WTC11 (cell line): ENCODE measurements around the gene RSPO4. TPM values are rescaled to one million over a fixed set of nuclear protein-coding genes. Genes with fewer than 3 reads are reported as not detected.

ENCODE experiments used
- ATAC-seq: fragments of 200-7000 bp; cut with Tn5 transposase; 2 replicates; pipeline ENCODE4 v1.10.0; 2021; ENCODE audit warnings: mild to moderate bottlenecking, moderate library complexity
- CTCF ChIA-PET: fragments of 300-600 bp; sonication (Branson Sonifier 250); formaldehyde crosslinking; loops from one replicate; lab custom pipeline; 2021; ENCODE audit warnings: antibody characterized with exemption; lab: Charles Lee
- POLR2A ChIA-PET: fragments of 350-600 bp; sonication (Branson Sonifier 250); formaldehyde crosslinking; loops from one replicate; lab custom pipeline; 2021; ENCODE audit warnings: antibody characterized with exemption; lab: Charles Lee
- DNase-seq: peaks from one replicate; pipeline ENCODE4 v3.0.0; 2021; ENCODE audit warnings: low spot score
- H3K27ac Mint-ChIP-seq: 2 replicates; pipeline ENCODE4 v1.8.0; 2021; ENCODE audit warnings: mixed read lengths
- H3K27me3 Mint-ChIP-seq: 2 replicates; pipeline ENCODE4 v1.8.0; 2021; ENCODE audit warnings: low read depth, mild to moderate bottlenecking, moderate library complexity, mixed read lengths
- H3K36me3 Mint-ChIP-seq: 2 replicates; pipeline ENCODE4 v1.8.0; 2021; ENCODE audit warnings: mixed read lengths
- H3K4me1 Mint-ChIP-seq: 2 replicates; pipeline ENCODE4 v1.8.0; 2022; ENCODE audit warnings: mixed read lengths
- H3K4me3 Mint-ChIP-seq: 2 replicates; pipeline ENCODE4 v1.8.0; 2021; ENCODE audit warnings: mild to moderate bottlenecking, moderate library complexity, mixed read lengths
- H3K9me3 Mint-ChIP-seq: 2 replicates; pipeline ENCODE4 v1.8.0; 2021; ENCODE audit warnings: mixed read lengths
- ETV6 ChIP-seq: sonication (generic); formaldehyde crosslinking; IDR thresholded peaks from 2 replicates; pipeline ENCODE4 v1.8.1; 2022; ENCODE audit warnings: mild to moderate bottlenecking, missing genetic modification reagents
- IRF2 ChIP-seq: sonication (generic); formaldehyde crosslinking; IDR thresholded peaks from 2 replicates; pipeline ENCODE4 v1.8.0; 2022; ENCODE audit warnings: low read depth, missing genetic modification reagents, borderline replicate concordance
- JAZF1 ChIP-seq: fragments of 250-450 bp; sonication (Bioruptor Pico); IDR thresholded peaks from 2 replicates; pipeline ENCODE4 v1.9.0; 2021; ENCODE audit warnings: moderate library complexity, mild to moderate bottlenecking, inconsistent platforms
- NFYB ChIP-seq: sonication (generic); formaldehyde crosslinking; conservative IDR thresholded peaks from 2 replicates; pipeline ENCODE4 v1.8.0; 2022; ENCODE audit warnings: low read depth, missing genetic modification reagents
- OVOL2 ChIP-seq: fragments of 250-450 bp; sonication (Bioruptor Pico); IDR thresholded peaks from 2 replicates; pipeline ENCODE4 v1.9.0; 2021; ENCODE audit warnings: mild to moderate bottlenecking, borderline replicate concordance
- PRRX2 ChIP-seq: fragments of 250-450 bp; sonication (Bioruptor Pico); IDR thresholded peaks from 2 replicates; pipeline ENCODE4 v1.8.0; 2021; ENCODE audit warnings: mild to moderate bottlenecking
- SP1 ChIP-seq: sonication (generic); formaldehyde crosslinking; conservative IDR thresholded peaks from 2 replicates; pipeline ENCODE4 v1.8.1; 2022; ENCODE audit warnings: missing genetic modification reagents
- TCF7 ChIP-seq: sonication (generic); formaldehyde crosslinking; IDR thresholded peaks from 2 replicates; pipeline ENCODE4 v1.8.0; 2022; ENCODE audit warnings: mild to moderate bottlenecking, low read depth, missing genetic modification reagents, moderate library complexity
- TEAD4 ChIP-seq: sonication (generic); formaldehyde crosslinking; IDR thresholded peaks from 2 replicates; pipeline ENCODE4 v1.8.0; 2022; ENCODE audit warnings: mild to moderate bottlenecking, missing genetic modification reagents
- TP53 ChIP-seq: sonication (generic); formaldehyde crosslinking; IDR thresholded peaks from 2 replicates; pipeline ENCODE4 v1.8.1; 2023; ENCODE audit warnings: mild to moderate bottlenecking, missing genetic modification reagents
- total RNA-seq: library from RNA; stranded (reverse); gene quantifications from 3 replicates; pipeline ENCODE4 v1.2.3, GENCODE V29; 2021
- TF ChIP-seq, protein P1 (sequence below): sonication (generic); formaldehyde crosslinking; IDR thresholded peaks from 2 replicates; pipeline ENCODE4 v1.8.0; 2023; ENCODE audit warnings: missing genetic modification reagents, mild to moderate bottlenecking, borderline replicate concordance
- TF ChIP-seq, protein P2 (sequence below): sonication (generic); formaldehyde crosslinking; IDR thresholded peaks from 2 replicates; pipeline ENCODE4 v1.8.1; 2022; ENCODE audit warnings: missing genetic modification reagents, borderline replicate concordance
- TF ChIP-seq, protein P3 (sequence below): sonication (generic); formaldehyde crosslinking; IDR thresholded peaks from 2 replicates; pipeline ENCODE4 v1.8.0; 2022; ENCODE audit warnings: mild to moderate bottlenecking, missing genetic modification reagents
- TF ChIP-seq, protein P4 (sequence below): fragments of 250-450 bp; sonication (Bioruptor Pico); IDR thresholded peaks from 2 replicates; pipeline ENCODE4 v1.9.0; 2021; ENCODE audit warnings: mild to moderate bottlenecking
- TF ChIP-seq, protein P5 (sequence below): sonication (generic); formaldehyde crosslinking; IDR thresholded peaks from 2 replicates; pipeline ENCODE4 v1.8.1; 2023; ENCODE audit warnings: mild to moderate bottlenecking, missing genetic modification reagents, borderline replicate concordance
- TF ChIP-seq, protein P6 (sequence below): sonication (generic); formaldehyde crosslinking; IDR thresholded peaks from 2 replicates; pipeline ENCODE4 v1.8.1; 2022; ENCODE audit warnings: low read depth, missing genetic modification reagents, borderline replicate concordance

The RSPO4 gene
- total RNA-seq, 1 experiment from 2014 or later, result 4.5 TPM

DNA sequence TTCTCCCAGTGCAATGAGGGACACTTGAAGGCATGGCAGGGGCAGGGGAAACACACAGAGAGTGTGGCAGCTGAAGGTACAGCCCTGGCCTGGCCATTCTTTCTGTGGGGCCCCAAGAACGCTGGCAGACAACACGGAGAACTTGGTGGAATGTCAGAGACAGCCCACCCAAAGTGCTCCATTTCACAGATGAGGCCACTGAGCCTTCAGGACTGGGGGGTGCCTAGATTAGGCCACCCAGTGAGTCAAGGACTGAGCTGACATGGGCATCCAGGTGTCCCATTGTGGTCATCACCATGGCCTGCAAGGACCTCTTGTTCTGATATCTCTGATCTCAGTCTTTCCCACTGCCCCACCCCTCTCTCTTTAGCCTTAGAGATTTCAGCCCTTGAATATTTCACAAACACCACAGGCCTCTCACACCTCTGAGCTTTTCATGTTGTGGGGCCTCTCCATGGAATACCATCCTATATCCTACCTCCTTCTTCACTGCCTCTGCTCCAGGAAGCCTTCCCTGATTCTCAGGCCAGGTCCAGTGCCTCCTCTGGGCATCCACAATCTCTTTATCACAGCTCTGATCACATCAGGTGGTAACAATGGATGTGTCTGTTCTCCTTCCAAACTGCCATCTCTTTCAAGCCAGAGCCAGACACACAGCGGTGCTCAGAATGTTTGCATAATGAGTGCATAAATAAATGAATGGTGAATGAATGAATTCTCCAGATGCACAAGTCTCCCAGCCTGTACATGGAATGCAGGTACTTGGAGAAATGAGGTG is 2.0 kb upstream of the RSPO4 start (continued):
- TF ChIP-seq, protein P1, sequence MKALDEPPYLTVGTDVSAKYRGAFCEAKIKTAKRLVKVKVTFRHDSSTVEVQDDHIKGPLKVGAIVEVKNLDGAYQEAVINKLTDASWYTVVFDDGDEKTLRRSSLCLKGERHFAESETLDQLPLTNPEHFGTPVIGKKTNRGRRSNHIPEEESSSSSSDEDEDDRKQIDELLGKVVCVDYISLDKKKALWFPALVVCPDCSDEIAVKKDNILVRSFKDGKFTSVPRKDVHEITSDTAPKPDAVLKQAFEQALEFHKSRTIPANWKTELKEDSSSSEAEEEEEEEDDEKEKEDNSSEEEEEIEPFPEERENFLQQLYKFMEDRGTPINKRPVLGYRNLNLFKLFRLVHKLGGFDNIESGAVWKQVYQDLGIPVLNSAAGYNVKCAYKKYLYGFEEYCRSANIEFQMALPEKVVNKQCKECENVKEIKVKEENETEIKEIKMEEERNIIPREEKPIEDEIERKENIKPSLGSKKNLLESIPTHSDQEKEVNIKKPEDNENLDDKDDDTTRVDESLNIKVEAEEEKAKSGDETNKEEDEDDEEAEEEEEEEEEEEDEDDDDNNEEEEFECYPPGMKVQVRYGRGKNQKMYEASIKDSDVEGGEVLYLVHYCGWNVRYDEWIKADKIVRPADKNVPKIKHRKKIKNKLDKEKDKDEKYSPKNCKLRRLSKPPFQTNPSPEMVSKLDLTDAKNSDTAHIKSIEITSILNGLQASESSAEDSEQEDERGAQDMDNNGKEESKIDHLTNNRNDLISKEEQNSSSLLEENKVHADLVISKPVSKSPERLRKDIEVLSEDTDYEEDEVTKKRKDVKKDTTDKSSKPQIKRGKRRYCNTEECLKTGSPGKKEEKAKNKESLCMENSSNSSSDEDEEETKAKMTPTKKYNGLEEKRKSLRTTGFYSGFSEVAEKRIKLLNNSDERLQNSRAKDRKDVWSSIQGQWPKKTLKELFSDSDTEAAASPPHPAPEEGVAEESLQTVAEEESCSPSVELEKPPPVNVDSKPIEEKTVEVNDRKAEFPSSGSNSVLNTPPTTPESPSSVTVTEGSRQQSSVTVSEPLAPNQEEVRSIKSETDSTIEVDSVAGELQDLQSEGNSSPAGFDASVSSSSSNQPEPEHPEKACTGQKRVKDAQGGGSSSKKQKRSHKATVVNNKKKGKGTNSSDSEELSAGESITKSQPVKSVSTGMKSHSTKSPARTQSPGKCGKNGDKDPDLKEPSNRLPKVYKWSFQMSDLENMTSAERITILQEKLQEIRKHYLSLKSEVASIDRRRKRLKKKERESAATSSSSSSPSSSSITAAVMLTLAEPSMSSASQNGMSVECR, result no peak

DNA sequence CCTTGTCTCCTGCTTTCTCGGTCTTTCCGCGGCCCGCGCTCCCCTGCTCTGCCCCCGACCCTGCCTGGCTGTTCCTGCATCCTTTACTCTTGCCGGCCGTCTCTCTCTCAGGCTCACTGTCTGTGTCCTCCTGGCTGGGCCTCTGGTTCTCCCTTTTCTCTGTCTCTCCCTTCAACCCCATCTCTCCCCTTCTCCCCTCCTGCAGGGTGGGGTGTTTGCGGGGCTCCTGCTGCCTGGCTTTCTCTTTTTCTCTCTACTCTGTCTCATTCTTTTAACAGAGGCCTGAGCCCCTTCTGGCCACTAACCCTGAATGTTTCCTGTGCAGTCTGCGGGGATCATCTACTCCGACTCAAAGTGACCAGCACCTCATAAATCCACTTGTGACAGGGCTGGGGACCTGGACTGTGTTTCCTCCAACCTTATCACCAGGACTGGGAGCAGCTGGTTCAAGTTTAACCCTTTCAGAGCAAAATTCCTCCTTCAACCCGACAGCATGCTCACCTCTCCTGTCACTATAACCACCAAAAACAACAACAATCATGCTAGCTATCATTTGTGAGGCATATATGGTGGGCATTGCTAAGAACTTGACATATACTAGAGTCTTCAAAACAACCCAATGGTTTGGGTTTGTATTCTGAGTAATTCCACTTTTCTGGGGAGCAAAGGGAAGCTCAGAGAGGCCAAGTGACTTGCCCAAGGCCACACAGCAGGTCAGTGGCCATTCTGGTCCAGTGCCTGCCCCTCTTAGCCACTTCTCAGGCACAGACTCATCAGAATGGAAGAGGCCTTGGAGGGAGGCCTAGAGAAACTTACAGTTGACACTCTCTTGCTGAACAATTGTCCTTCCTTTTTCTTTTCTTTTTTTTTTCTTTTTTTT is 811 bp upstream of the RSPO4 start:
- no peak for TF ChIP-seq ETV6 (CRISPR knock-in tag)
- TF ChIP-seq, protein P2, sequence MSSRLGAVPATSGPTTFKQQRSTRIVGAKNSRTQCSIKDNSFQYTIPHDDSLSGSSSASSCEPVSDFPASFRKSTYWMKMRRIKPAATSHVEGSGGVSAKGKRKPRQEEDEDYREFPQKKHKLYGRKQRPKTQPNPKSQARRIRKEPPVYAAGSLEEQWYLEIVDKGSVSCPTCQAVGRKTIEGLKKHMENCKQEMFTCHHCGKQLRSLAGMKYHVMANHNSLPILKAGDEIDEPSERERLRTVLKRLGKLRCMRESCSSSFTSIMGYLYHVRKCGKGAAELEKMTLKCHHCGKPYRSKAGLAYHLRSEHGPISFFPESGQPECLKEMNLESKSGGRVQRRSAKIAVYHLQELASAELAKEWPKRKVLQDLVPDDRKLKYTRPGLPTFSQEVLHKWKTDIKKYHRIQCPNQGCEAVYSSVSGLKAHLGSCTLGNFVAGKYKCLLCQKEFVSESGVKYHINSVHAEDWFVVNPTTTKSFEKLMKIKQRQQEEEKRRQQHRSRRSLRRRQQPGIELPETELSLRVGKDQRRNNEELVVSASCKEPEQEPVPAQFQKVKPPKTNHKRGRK, result peak; percentile 4; the same call in 1 of the 2 replicates
- ATAC-seq (peak; percentile 41; the same call in 1 of the 2 replicates), DNase-seq (no peak)
- peaks cover 10% of the 10 kb centered on the region for H3K4me1 Mint-ChIP-seq
- no peaks in the 10 kb centered on the region for H3K36me3 Mint-ChIP-seq
- H3K4me3 Mint-ChIP-seq, result peak overlapping the region; percentile 80
- POLR2A ChIA-PET, result interaction anchor here (0.8 kb wide), 1 partner anchor 106 kb away, joined by 3 read pairs; no protein-coding TSS in a partner anchor
- H3K9me3 Mint-ChIP-seq, result no peaks in the 10 kb centered on the region
- H3K27ac Mint-ChIP-seq, result no peak overlapping the region
- H3K27me3 Mint-ChIP-seq, result peaks cover 47% of the 10 kb centered on the region
- CTCF ChIA-PET, result interaction anchor here (1.8 to 2.5 kb wide), 2 partner anchors 106 to 111 kb away, joined by 5 to 8 read pairs; no protein-coding TSS in a partner anchor

DNA sequence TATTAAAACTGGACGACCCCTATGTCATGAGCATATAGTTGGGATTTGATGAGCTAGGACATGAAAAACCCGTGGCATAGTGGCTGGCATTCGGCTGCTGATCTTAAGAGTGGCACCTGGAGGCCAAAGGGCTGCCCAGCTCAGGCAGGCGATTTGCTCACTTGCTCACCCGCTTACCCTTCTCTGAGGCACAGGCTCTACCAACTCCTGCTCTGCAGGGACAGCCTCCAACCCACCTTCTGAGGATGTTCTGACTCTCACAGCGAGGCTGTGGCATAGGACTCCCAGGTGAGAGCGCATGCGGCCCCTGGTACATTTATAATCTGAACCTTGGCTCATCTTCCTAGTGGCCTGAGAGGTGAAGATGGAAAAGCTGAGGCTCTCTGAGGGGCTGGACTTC is 995 bp downstream of the RSPO4 start:
- H3K36me3 Mint-ChIP-seq, result no peaks in the 10 kb centered on the region
- peak overlapping the region; percentile 64 for H3K4me3 Mint-ChIP-seq
- DNase-seq (no peak), ATAC-seq (no peak)
- H3K4me1 Mint-ChIP-seq, result peaks cover 10% of the 10 kb centered on the region
- H3K27me3 Mint-ChIP-seq, result peaks cover 47% of the 10 kb centered on the region
- H3K9me3 Mint-ChIP-seq, result no peaks in the 10 kb centered on the region
- ChIA-PET POLR2A (no interaction called here), CTCF (interaction anchor here (0.9 to 1.0 kb wide), 2 partner anchors 107 to 182 kb away, joined by 3 to 5 read pairs; no protein-coding TSS in a partner anchor)
- H3K27ac Mint-ChIP-seq, result no peak overlapping the region
- no peak for TF ChIP-seq TCF7 (CRISPR knock-in tag)
- no peak for TF ChIP-seq IRF2 (CRISPR knock-in tag)
- TF ChIP-seq PRRX2 (CRISPR knock-in tag), result no peak
- TF ChIP-seq, protein P3, sequence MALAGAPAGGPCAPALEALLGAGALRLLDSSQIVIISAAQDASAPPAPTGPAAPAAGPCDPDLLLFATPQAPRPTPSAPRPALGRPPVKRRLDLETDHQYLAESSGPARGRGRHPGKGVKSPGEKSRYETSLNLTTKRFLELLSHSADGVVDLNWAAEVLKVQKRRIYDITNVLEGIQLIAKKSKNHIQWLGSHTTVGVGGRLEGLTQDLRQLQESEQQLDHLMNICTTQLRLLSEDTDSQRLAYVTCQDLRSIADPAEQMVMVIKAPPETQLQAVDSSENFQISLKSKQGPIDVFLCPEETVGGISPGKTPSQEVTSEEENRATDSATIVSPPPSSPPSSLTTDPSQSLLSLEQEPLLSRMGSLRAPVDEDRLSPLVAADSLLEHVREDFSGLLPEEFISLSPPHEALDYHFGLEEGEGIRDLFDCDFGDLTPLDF, result no peak
- TF ChIP-seq SP1 (CRISPR knock-in tag), result no peak
- TF ChIP-seq, protein P4, sequence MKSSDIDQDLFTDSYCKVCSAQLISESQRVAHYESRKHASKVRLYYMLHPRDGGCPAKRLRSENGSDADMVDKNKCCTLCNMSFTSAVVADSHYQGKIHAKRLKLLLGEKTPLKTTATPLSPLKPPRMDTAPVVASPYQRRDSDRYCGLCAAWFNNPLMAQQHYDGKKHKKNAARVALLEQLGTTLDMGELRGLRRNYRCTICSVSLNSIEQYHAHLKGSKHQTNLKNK, result no peak
- TF ChIP-seq, protein P5, sequence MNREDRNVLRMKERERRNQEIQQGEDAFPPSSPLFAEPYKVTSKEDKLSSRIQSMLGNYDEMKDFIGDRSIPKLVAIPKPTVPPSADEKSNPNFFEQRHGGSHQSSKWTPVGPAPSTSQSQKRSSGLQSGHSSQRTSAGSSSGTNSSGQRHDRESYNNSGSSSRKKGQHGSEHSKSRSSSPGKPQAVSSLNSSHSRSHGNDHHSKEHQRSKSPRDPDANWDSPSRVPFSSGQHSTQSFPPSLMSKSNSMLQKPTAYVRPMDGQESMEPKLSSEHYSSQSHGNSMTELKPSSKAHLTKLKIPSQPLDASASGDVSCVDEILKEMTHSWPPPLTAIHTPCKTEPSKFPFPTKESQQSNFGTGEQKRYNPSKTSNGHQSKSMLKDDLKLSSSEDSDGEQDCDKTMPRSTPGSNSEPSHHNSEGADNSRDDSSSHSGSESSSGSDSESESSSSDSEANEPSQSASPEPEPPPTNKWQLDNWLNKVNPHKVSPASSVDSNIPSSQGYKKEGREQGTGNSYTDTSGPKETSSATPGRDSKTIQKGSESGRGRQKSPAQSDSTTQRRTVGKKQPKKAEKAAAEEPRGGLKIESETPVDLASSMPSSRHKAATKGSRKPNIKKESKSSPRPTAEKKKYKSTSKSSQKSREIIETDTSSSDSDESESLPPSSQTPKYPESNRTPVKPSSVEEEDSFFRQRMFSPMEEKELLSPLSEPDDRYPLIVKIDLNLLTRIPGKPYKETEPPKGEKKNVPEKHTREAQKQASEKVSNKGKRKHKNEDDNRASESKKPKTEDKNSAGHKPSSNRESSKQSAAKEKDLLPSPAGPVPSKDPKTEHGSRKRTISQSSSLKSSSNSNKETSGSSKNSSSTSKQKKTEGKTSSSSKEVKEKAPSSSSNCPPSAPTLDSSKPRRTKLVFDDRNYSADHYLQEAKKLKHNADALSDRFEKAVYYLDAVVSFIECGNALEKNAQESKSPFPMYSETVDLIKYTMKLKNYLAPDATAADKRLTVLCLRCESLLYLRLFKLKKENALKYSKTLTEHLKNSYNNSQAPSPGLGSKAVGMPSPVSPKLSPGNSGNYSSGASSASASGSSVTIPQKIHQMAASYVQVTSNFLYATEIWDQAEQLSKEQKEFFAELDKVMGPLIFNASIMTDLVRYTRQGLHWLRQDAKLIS (CRISPR knock-in tag), result no peak
- no peak for TF ChIP-seq JAZF1 (CRISPR knock-in tag)
- no peak for TF ChIP-seq OVOL2 (CRISPR knock-in tag)
- no peak for TF ChIP-seq TP53
- no peak for TF ChIP-seq TEAD4
- no peak for TF ChIP-seq NFYB (CRISPR knock-in tag)
- TF ChIP-seq, protein P6, sequence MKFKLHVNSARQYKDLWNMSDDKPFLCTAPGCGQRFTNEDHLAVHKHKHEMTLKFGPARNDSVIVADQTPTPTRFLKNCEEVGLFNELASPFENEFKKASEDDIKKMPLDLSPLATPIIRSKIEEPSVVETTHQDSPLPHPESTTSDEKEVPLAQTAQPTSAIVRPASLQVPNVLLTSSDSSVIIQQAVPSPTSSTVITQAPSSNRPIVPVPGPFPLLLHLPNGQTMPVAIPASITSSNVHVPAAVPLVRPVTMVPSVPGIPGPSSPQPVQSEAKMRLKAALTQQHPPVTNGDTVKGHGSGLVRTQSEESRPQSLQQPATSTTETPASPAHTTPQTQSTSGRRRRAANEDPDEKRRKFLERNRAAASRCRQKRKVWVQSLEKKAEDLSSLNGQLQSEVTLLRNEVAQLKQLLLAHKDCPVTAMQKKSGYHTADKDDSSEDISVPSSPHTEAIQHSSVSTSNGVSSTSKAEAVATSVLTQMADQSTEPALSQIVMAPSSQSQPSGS (CRISPR knock-in tag), result no peak
